ENCODE measurements around the gene BIRC3.
A peak's percentile ranks its signal among the peaks of the same experiment; 100 is the strongest.
"Not testable (repeated sequence)": the region's sequence is repeated elsewhere in the genome, so short reads cannot be mapped to it uniquely, and the experiment has no call there.

BIRC3 gene

DNA sequence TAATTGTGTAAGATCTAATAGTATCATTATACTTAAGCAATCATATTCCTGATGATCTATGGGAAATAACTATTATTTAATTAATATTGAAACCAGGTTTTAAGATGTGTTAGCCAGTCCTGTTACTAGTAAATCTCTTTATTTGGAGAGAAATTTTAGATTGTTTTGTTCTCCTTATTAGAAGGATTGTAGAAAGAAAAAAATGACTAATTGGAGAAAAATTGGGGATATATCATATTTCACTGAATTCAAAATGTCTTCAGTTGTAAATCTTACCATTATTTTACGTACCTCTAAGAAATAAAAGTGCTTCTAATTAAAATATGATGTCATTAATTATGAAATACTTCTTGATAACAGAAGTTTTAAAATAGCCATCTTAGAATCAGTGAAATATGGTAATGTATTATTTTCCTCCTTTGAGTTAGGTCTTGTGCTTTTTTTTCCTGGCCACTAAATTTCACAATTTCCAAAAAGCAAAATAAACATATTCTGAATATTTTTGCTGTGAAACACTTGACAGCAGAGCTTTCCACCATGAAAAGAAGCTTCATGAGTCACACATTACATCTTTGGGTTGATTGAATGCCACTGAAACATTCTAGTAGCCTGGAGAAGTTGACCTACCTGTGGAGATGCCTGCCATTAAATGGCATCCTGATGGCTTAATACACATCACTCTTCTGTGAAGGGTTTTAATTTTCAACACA lies 6.4 kb downstream of the BIRC3 start:
- no peak for DNase-seq (ENCODE audit: low read depth in 2 of 2)

DNA sequence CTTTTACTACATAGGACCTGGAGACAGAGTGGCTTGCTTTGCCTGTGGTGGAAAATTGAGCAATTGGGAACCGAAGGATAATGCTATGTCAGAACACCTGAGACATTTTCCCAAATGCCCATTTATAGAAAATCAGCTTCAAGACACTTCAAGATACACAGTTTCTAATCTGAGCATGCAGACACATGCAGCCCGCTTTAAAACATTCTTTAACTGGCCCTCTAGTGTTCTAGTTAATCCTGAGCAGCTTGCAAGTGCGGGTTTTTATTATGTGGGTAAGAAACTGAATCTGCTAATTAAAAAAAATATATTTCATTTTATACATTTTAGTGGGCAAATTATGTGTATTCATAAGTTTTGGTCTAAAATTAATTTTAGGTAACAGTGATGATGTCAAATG lies 7.8 kb downstream of the BIRC3 start:
- DNase-seq (ENCODE audit: low read depth in 2 of 2), result no peak

DNA sequence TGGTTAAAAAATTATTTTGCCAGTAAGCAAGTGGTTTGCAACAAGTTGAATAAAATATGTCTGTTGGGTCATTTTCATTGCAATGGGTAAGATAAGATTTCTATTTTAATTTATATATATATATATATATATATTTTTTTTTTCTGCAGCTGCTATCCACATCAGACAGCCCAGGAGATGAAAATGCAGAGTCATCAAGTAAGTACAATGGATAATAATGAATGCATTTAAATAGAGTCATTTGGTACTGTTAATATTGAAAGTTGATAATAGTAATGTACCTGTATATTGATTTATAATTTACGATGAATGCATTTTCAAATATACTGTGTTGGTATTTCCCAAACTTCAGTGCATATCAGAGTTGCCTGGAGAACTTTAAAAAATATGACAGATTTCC lies 11.5 kb downstream of the BIRC3 start:
- DNase-seq (ENCODE audit: low read depth in 2 of 2), result no peak

DNA sequence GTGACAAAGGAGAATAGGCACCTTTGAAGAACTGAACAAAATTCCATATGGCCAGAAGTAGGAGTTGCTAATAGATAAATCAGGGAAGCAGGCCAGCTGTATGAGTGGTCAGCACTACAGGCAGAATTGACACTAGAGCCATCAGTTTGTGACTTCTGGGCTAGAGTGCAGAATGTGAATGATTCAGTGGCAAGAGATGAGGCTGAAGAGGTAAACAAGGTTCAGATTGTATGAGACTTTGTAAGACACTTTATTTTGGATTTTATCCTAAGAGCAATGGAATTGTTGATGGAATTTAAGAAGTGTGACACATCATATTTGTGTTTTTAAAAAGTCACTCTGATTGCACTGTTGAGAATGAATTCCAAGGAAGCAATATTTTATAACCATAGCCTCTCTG lies 12.9 kb downstream of the BIRC3 start:
- no peak for DNase-seq (ENCODE audit: low read depth in 2 of 2)

DNA sequence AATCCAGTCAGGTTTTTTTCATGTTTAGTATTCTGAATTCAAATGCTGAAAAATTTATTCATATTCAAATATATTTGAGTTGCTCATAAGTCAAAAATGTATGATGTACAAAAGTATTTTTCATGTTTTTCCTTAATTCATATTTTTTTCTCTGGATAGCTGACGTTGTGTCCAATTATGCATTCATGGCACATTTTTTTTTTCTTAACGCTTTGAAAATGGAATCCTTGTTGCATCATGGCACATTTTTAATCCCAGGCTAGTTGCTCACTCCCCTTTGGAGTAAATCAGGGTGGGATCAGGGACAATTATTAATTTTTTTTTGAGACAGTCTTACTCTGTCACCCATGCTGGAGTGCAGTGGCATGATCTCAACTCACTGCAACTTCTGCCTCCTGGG lies 14.1 kb downstream of the BIRC3 start:
- DNase-seq (ENCODE audit: low read depth in 2 of 2), result no peak

DNA sequence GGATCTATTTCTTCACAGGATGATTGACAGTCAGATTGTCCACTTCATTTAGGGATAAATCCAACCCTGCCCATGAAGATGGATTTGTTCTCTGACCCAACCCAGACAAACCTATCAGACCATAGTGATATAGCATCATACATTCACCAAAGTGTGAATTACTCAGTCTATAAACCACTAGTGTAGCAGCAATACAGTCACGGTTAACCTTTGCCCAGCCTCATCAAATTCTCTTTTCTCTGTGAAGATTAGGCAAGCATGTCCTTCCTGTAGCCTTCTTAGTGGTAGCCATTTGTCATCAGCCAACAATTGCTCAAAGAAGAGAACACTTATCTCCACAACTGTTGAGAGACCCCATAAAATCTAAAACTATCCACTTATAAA lies 15.3 kb downstream of the BIRC3 start:
- no peak for DNase-seq (ENCODE audit: low read depth in 2 of 2)

DNA sequence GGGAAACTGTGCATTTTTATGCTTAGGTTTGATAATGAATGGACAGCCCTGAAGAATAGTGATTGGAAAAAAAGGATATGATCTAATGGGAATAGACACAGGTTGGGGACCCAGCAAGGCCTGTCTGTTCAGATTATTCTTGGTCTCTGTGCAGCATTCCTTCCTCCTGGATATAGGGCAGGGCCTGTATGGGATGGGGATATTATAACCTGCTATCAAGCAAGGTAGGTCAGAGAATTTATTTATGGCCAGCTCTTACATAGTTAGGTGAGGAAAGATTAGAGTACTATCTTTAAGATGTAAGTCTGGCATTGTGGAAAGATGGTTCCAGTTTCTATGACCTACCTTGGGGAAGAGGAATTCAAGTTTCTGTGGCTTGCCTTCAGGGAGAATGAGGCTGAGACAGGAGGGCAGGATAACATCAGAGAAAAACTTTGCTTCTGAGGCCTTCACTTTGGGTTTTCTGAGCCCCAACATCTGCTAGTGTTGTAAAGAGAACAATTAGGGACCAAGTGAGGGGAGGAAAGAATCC lies 21.3 kb downstream of the BIRC3 start:
- DNase-seq (ENCODE audit: low read depth in 2 of 2), result no peak

DNA sequence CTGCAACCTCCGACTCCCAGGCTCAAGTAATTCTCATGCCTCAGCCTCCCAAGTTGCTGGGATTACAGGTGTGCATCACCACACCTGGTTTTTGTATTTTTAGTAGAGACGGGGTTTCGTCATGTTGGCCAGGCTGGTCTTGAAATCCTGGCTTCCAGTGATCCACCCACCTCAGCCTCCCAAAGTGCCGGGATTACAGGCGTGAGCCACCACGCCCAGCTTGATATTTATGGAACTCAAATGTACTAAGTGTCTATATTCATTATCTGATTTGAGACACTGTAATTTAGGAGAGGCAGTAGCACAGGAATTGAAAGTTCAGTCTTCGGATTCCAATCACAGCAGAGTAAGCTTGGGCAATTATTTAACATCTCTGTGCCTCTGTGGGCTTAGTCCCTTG lies 24.0 kb downstream of the BIRC3 start:
- not testable (repeated sequence) for DNase-seq (ENCODE audit: low read depth in 2 of 2)

DNA sequence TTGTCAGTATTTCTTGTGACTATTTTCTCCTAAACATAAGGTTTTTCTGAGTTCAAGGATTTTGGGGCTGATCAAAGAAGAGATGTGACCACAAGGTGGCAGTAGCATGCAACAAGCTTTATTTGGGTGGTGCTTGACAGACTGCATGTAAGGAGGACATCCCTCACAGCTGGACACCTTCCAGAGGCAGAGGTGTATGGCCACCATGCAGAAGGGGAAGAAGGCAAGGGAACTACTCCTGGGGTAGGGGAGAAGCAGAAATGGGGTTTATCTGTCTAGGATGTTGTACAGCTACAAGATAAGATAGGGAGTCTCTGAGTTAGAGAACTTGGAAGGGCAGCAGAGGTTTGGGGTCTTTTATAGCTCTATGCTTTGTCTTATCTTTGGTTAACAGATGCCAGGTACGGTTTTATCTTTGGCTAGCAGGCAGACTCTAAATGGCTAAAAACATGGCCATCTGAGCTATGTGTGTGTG lies 24.6 kb downstream of the BIRC3 start:
- peak; percentile 31 to 71 for DNase-seq (ENCODE audit: low read depth in 2 of 2)

DNA sequence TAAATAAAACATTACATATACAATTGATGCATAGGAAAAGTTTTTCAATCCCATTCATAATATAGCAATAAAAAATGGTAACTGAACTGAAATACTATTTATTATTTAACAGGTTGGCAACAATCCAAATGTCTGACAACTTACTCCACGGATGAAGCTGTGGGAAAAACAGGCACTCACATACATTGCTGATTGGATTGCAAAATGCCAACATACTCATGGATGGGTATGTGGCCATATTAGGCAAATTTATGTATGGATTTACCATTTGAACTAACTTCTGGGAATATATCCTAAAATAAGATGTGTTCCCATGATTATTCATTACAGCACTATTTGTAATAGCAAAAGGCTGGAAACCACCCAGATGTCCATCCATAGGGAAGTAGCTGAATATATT lies 26.5 kb downstream of the BIRC3 start:
- DNase-seq (ENCODE audit: low read depth in 2 of 2), result no peak

DNA sequence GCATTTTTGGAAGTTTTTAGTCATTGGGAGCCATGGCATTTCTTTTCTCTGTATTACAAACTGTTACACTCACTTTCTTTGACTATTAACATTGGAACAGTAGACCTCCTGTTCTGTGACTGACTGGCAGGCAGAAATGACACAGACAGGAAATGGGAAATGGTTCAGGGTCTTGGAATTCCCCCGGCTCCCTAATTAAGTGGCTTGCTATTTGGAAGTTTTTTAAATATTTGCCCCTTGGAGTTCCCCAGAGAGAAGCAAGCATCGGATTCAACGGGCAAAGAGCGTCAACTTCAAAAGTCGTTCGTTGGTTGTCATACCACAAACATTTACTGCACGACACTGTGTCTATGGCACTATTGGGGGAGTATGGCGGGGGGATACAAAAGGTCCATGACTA lies 28.6 kb downstream of the BIRC3 start:
- DNase-seq (ENCODE audit: low read depth in 2 of 2), result no peak

DNA sequence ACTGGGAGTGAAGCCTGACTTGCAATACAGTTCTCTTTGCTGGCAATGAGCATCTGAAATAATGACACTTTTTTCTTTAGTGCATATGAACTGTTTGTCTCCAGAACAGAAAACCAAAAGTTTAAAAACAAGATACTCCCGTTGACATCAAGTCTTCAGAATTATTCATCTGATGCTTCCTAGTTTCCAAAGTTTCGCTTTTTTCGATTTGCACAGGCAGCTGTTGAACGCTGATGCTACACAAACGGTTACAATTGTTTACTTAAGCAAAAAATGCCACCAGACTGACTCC lies 29.1 kb downstream of the BIRC3 start:
- DNase-seq (ENCODE audit: low read depth in 2 of 2), result no peak

DNA sequence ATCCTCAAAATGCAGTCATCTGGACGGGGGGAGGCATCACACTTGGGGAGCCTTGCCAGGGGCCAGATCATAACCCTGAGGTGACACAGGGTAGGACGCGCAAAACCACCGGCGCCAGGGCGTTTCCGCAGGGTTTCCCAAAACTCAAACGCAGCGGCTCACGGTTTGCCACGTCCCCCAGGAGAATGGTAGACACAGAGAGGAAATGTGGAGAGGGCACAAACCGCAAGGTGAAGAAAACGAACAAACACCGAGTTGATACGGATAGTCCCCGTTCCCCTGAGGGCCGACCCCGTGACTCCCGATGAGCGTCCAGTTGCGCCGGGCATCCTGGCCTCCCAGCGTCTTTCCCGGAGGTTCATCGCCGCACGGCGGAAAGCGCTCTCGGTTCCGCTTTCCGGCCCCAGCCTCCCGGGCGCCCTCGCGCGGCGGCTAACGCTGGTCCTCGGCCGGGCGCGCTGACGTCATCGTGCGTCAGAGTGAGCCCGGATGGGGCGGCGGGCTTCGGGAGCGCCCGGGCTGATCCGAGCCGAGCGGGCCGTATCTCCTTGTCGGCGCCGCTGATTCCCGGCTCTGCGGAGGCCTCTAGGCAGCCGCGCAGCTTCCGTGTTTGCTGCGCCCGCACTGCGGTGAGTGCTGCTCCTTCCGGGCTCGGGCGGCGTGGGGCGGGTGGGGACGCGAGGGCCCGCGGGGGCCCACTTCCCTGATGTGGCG lies 29.6 kb downstream of the BIRC3 start, which contains the start of gene BIRC2:
Gene BIRC2, plus strand, starts transcription at position 467 of the 714 bp plus-strand sequence. CDS start 2,641 bp downstream, outside the sequence.
- DNase-seq (ENCODE audit: low read depth in 2 of 2), result peak; percentile 92 to 97

DNA sequence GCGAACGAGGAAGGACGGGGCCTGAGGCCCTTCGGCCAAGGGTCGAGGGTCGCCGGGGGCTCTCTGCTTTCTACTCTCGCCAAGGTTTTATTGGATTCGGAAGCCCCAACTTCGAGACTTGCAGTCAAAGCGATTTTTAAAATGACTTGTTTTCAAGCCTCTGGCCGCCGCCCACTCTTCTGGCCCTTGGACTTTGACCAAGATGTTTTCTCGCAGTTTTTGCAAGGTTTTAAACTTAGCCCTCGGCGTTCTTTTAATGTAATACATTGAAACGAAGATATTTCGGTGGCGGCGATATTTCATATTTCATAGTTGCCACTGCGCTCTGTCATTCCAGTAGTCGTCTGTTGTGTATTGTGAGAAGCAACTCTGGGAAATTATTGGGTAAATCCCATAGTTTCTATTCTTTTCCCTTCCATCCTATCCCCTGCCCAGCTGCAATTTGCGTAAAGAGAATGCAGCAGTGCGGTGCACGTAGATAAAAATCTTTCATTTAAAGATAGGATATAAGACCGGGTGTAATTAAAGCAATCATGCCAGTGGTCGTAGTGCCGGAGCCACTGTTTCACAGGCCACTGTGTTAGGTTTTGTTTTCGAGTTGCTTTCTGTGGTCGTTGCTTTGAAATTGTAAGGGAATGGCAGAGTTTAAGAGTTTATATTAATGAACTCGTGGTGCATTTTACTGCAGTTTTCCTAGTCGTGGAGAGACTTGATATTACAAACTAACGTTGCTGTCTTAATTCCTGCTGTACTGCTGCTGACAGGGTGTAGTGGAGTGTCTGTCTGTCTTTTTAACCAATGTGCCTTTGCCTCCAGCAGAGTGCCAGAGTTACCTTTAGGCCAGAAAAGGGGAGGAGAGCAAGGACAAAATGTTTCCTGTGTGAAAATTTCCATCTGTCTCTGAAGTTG lies 30.4 kb downstream of the BIRC3 start:
- DNase-seq (ENCODE audit: low read depth in 2 of 2), result no peak

DNA sequence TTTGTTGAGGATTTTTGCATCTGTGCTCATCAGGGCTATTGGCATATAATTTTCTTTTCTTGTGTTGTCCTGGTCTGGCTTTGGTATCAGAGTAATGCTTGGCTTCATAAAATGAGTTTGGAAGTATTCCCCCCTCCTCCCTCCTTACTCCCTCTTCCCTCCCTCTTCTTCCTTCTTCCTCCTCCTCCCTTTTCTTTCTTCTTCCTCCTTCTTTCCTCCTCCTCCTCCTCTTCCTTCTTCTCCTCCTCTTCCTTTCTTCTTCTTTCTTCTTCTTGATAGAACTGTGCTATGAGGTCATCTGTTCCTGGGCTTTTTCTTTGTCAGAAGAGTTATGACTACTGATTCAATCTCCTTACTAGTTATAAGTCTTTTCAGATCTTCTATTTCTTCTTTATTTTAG lies 39.8 kb downstream of the BIRC3 start:
- DNase-seq (ENCODE audit: low read depth in 2 of 2), result no peak

DNA sequence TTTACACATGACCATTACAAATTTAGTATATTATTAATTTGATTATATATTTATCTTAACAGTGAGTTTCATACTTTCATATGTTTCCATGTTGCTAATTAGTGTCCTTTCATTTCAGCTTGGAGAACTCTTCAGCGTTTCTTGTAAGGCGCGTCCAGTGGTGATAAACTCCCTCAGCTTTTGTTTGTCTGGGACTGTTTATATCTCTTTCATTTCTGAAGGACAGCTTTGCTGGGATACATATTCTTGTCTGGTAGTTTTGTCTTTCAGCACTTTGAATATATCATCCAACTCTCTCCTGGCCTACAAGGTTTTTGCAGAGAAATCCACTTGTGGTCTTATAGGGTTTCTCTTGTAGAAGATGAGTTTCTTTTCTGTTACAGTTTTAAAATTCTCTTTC lies 42.1 kb downstream of the BIRC3 start:
- no peak for DNase-seq (ENCODE audit: low read depth in 2 of 2)

DNA sequence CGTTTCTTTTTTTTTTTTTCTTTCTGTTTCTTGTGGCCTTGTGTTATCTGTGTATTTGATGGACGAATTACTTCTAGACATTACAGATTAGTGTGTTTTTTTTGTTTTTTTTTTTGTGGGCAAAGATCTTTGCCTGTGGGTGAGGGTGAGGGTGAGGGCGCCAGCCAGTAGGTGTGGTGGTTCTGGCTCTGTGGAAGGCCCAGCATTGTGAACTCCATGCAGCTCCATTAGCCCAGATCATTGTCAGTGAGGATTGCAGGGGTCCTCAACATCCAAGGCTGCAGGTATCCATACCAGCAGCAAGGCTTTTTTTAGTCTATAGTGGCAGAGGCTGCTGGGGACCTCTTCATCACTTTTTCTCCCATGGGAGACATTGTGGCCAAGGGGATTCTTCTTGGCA lies 43.4 kb downstream of the BIRC3 start:
- no peak for DNase-seq (ENCODE audit: low read depth in 2 of 2)

DNA sequence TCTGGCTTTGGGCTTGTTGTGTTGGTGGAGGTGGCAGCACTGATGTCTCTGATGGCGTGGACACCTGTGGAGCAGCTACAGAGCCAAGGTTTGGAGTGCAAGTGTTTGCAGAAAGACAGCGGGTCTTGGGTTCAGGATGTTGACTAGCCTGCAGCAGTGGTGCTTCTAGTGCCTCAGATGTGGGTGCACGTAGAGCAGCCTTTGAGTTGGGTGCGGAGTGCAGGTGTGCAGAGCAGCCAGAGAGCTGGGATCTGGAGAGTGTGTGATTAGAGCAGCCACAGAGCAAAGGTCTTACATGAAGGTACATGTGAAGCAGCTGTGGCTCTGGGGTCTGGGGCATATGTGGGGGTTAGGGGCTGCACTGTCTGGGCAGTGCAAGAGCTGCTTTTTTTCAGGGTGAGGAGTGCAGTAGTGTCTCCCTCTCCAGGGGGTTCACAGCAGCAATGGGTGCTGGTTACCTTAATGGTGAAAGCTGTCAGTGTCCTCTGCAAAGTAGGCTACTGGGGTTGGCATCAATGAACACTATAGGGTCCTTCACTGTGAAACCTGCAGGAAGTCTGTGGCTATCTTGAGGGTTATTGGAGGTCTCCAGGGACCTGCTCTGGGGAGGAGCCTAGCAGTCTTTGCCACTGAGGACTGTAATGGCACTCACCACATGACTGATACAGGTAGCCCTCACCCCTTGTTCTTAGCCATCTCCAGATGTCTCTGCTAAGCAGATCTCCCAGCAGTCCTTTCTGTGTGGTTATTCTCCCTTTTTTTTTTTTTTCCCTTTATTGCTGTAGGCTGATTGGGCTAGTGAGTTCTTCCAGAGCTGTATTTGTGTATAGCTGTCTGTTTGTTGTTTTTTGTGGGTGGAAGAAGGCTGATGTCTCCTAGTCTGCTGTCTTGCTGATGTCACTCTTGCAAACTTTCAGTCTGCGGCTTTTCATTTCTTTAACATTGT lies 44.1 kb downstream of the BIRC3 start:
- no peak for DNase-seq (ENCODE audit: low read depth in 2 of 2)

DNA sequence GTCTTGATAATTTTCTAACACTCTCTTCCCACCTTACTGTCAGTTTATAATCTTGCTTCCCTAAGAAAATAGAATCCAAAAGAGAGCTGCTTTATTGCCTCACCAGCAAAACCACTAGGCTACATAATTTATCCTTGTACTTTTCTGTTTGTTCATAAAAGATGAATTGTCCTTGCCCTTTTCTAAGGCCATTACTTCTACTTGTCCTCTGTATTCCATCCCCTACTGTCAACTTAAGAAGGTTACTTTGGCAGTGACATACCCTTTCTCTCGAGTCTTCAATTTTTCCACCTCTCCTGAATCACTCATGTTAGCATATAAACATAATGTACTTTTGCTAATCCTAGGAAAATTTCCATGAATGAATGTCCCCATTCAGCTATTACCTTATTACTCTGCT lies 47.7 kb downstream of the BIRC3 start:
- no peak for DNase-seq (ENCODE audit: low read depth in 2 of 2)

DNA sequence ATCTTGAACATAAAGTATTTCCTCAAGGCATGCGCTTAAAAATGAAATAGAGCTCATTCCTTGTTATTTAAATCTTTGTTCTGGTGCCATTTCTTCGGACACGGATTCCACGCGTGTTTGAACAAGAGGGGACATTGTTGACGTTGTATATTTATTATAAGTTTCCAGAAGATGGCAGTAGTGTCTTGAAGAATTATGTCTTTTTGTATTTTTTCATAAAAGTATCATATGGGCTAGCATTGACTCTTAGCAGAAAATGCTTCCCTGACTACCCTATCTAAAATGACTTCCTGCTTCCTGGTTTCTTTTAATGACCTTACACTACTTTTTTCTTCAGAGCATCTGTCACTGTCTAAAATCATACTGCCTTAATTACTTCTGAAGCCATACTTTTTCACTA lies 50.1 kb downstream of the BIRC3 start:
- no peak for DNase-seq (ENCODE audit: low read depth in 2 of 2)

DNA sequence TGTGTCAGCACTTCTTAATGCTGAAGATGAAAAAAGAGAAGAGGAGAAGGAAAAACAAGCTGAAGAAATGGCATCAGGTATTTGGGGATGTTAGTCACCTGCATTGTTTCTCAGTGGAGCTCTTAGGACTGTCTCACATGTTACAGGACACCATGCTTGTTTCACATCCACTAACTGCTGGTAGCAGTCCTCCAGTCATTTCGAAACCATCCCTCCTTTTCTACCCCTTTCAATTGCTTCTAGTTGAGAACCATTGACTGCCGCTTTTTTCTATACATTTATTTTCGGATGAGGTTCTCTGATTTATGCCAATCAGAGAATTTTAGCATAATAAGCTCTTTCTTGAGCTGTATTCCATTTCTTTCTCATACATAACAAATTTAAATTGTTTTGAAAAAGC lies 51.2 kb downstream of the BIRC3 start:
- DNase-seq (ENCODE audit: low read depth in 2 of 2), result no peak
